Measurements from ENCODE around the gene HBA1.
"Not testable (repeated sequence)": the region's sequence is repeated elsewhere in the genome, so short reads cannot be mapped to it uniquely, and the experiment has no call there.

HBA1 gene

GRCh38 chr16:159136-159849 is 17.2 kb upstream of the HBA1 start:
- DNase-seq (ENCODE audit: low spot score), result no peak

GRCh38 chr16:160242-160641 is 16.2 kb upstream of the HBA1 start:
- DNase-seq (ENCODE audit: low spot score), result not testable (repeated sequence)

- no peak for DNase-seq (ENCODE audit: low spot score)
These were observed 15.7 kb upstream of the HBA1 start for GRCh38 chr16:160691-161190.

- no peak for DNase-seq (ENCODE audit: low spot score)
These were observed 14.0 kb upstream of the HBA1 start for GRCh38 chr16:162271-162991.

GRCh38 chr16:163139-163538 is 13.3 kb upstream of the HBA1 start:
- DNase-seq (ENCODE audit: low spot score), result not testable (repeated sequence)

- not testable (repeated sequence) for DNase-seq (ENCODE audit: low spot score)
These were observed 12.8 kb upstream of the HBA1 start for GRCh38 chr16:163696-164095.

- not testable (repeated sequence) for DNase-seq (ENCODE audit: low spot score)
These were observed 12.2 kb upstream of the HBA1 start for GRCh38 chr16:164134-164823.

- DNase-seq (ENCODE audit: low spot score), result no peak
These were observed 11.5 kb upstream of the HBA1 start for GRCh38 chr16:164827-165538.

- no peak for DNase-seq (ENCODE audit: low spot score)
These were observed 10.7 kb upstream of the HBA1 start, which contains the start of gene HBM for GRCh38 chr16:165539-166374. TSS of gene HBM (plus strand) at chr16:165978. CDS start at chr16:165998, 20 bp downstream.

GRCh38 chr16:166375-167121 is 9.9 kb upstream of the HBA1 start:
- no peak for DNase-seq (ENCODE audit: low spot score)

GRCh38 chr16:167122-167690 is 9.3 kb upstream of the HBA1 start:
- no peak for DNase-seq (ENCODE audit: low spot score)

GRCh38 chr16:168424-168823 is 8.1 kb upstream of the HBA1 start:
- DNase-seq (ENCODE audit: low spot score), result no peak

GRCh38 chr16:169014-169413 is 7.5 kb upstream of the HBA1 start:
- no peak for DNase-seq (ENCODE audit: low spot score)

GRCh38 chr16:170088-170507 is 6.4 kb upstream of the HBA1 start:
- DNase-seq (ENCODE audit: low spot score), result not testable (repeated sequence)

- no peak for DNase-seq (ENCODE audit: low spot score)
These were observed 5.7 kb upstream of the HBA1 start for GRCh38 chr16:170788-171187.

GRCh38 chr16:172374-172941 is 4.0 kb upstream of the HBA1 start, which contains the start of gene HBA2:
TSS of gene HBA2 (plus strand) at chr16:172876. CDS start at chr16:172913, 37 bp downstream.
- DNase-seq (ENCODE audit: low spot score), result not testable (repeated sequence)

GRCh38 chr16:173211-173854 is 3.1 kb upstream of the HBA1 start:
- not testable (repeated sequence) for DNase-seq (ENCODE audit: low spot score)
